Uterus (tissue), 4 donors: ENCODE measurements around the gene PNCK. TPM values are rescaled to one million over a fixed set of nuclear protein-coding genes. Genes with fewer than 3 reads are reported as not detected.

Experiments
- DNase-seq, 2 donors: peaks; one replicate each; pipeline ENCODE4 v3.0.0-alpha.2; 2019 to 2020
- H3K27ac ChIP-seq, 2 donors: fragments of 200-600 bp; sonication (generic); 1 replicate in 1 of 2; 2 replicates in 1 of 2; pipeline ENCODE4 v1.5.1; 2016 to 2018
- H3K27me3 ChIP-seq, 2 donors: fragments of 200-600 bp; sonication (generic); one replicate each; pipeline ENCODE4 v1.5.1; 2018 to 2019; ENCODE audit warnings: control low read depth in 1 of 2
- H3K36me3 ChIP-seq, 2 donors: fragments of 200-600 bp; sonication (generic); one replicate each; pipeline ENCODE4 v1.5.1; 2019; ENCODE audit warnings: control low read depth in 1 of 2
- H3K4me1 ChIP-seq, 2 donors: fragments of 200-600 bp; sonication (generic); one replicate each; pipeline ENCODE4 v1.5.1; 2018 to 2019; ENCODE audit warnings: control low read depth in 1 of 2
- H3K4me3 ChIP-seq, 2 donors: fragments of 200-600 bp; sonication (generic); 1 replicate in 1 of 2; 2 replicates in 1 of 2; pipeline ENCODE4 v1.5.1; 2018 to 2019; ENCODE audit warnings: mild to moderate bottlenecking in 1 of 2
- H3K9me3 ChIP-seq, 2 donors: fragments of 200-600 bp; sonication (generic); one replicate each; pipeline ENCODE4 v1.5.1; 2019; ENCODE audit warnings: control low read depth in 1 of 2
- POLR2A ChIP-seq, 2 donors: fragments of 450-650 bp; IDR thresholded peaks; one replicate each; pipeline ENCODE4 v1.6.1; 2016; ENCODE audit warnings: antibody characterized with exemption in 2 of 2, mild to moderate bottlenecking in 1 of 2, moderate library complexity in 1 of 2
- intact Hi-C: fragments of 100-400 bp; cut with DNase I; formaldehyde crosslinking; loops from one replicate; pipeline ENCODE4 v1.15.1; 2023; ENCODE audit warnings: low total_unique reads
- total RNA-seq, 4 donors: library from RNA; depleted of rRNA in 3 of 4; stranded (reverse); fragments of >200 nt in 3 of 4; gene quantifications; one replicate each; pipeline versions ENCODE4 v1.1.0 to v1.2.4, GENCODE V29; 2014 to 2023
- TF ChIP-seq, protein P1 (sequence below), 4 experiments: fragments of 200-600 bp in 2 of 4; fragments of 450-650 bp in 2 of 4; sonication (generic) in 2 of 4; IDR thresholded peaks; one replicate each; pipeline ENCODE4 v1.5.1; 2016 to 2019; ENCODE audit warnings: antibody characterized with exemption in 4 of 4, mild to moderate bottlenecking in 2 of 4, moderate library complexity in 1 of 4
- donor health status: DM: yes; HTN: yes; CAD: no.

Gene PNCK
- total RNA-seq, 4 donors from 2014 or later: 1.8 to 8.5 (median 5.9) TPM; not detected in 1

DNA sequence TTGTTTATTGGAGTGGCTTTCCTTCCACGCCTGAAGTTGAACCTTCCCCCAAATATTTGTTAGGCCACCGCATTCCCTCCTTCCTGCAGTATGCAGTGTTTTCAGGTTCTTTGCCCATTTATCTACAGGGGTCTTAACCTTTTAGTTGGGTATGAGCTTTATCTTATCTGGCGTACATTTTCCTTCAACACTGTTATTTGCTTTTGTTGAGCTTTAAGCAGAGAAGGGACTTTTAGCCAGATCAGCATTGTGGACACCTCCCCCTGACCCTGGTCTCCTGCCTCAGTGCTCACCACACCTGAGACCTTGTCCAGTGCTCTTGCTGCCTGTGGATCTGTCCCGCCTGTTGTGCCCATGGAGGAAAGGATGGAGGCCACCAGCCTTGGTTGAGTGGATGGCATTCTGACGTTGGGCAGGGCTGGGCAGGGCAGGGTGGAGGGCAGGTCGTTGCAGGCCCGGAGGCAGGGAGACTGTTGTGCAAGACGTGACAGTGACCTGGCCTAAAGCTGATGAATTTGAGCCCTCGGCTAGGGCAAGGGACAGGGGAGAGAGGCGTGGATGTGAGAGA lies 27.6 kb downstream of the PNCK start:
- Histone ChIP-seq H3K9me3 (no peaks in the 10 kb centered on the region), H3K27ac (no peak overlapping the region), H3K27me3 (peaks cover 0 to 20% of the 10 kb centered on the region in 2 donors), H3K36me3 (no peaks in the 10 kb centered on the region), H3K4me3 (no peak overlapping the region), H3K4me1 (peaks cover 0 to 4% of the 10 kb centered on the region in 2 donors)
- peak in 1 of 2 donors; percentile 2 for DNase-seq
- TF ChIP-seq POLR2A (IDR thresholded peaks at IDR 0.05): no peak
- TF ChIP-seq, protein P1, sequence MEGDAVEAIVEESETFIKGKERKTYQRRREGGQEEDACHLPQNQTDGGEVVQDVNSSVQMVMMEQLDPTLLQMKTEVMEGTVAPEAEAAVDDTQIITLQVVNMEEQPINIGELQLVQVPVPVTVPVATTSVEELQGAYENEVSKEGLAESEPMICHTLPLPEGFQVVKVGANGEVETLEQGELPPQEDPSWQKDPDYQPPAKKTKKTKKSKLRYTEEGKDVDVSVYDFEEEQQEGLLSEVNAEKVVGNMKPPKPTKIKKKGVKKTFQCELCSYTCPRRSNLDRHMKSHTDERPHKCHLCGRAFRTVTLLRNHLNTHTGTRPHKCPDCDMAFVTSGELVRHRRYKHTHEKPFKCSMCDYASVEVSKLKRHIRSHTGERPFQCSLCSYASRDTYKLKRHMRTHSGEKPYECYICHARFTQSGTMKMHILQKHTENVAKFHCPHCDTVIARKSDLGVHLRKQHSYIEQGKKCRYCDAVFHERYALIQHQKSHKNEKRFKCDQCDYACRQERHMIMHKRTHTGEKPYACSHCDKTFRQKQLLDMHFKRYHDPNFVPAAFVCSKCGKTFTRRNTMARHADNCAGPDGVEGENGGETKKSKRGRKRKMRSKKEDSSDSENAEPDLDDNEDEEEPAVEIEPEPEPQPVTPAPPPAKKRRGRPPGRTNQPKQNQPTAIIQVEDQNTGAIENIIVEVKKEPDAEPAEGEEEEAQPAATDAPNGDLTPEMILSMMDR (IDR thresholded peaks at IDR 0.05): no peak
- intact Hi-C loops: no loop called here

DNA sequence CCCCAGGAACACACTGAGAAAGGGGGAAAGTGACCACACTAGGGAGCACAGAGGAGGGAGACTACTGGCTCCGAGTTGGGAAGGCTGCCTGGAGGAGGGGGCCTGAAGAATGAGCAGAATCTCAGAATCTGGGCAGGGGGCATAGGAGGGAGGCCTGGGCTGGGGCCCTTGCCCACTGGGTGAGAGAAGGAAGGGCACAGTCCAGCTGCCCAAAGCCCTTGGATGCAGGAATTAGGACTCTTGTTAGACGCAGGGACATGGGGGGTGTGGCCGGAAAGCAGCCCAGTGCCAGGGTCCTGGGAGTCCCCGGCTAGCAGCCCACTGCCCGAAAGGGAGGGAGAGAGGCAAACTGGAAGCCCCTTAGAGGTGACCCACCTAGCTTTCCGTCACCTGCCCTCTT lies 28.5 kb downstream of the PNCK start:
- Histone ChIP-seq H3K36me3 (no peaks in the 10 kb centered on the region), H3K27me3 (peaks cover 0 to 20% of the 10 kb centered on the region in 2 donors), H3K27ac (no peak overlapping the region), H3K9me3 (no peaks in the 10 kb centered on the region), H3K4me3 (no peak overlapping the region), H3K4me1 (peaks cover 0 to 4% of the 10 kb centered on the region in 2 donors)
- intact Hi-C loops: no loop called here
- TF ChIP-seq POLR2A (IDR thresholded peaks at IDR 0.05): no peak
- TF ChIP-seq, protein P1 (IDR thresholded peaks at IDR 0.05): no peak
- DNase-seq: peak in 1 of 2 donors; percentile 4

DNA sequence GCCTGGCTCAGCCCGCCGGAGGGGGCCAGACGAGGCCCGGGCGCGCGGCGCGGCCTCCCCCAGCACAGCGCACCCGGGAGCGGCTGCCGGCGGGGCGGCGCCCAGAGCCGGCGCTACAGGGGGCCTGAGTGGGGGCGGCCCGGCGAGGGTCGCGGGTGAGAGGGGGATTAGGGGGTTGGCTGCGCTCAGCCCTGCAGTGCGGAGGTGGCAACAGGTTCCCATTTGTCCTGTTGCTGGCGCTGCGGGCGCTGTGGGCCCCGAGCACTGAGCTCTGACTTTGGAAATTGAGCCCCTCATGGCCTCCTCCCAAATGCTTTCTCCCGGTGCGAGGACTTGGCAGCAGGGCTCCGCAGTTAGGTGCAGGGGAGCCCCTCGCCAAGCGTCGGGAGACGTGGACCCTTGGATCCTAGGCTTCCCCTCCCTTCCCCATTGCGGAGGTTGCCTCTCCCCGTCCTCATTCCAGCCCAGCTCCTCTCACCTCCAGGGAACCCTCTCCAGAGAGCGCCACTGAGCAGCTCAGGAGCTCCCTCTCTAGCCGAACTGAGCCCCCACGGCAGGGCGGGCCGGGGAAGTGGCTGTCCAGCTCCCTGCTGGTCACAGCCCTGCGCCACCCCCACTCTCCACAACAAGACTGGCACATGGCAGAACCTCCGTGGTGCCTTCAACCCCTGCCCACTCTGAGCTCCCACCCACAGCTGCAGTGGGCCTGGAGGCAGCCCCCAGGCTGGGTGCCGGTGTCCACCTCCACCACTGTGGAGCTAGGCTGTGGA lies 29.1 kb downstream of the PNCK start:
- peaks cover 0 to 4% of the 10 kb centered on the region in 2 donors for H3K4me1 ChIP-seq
- intact Hi-C loops: no loop called here
- no peak overlapping the region for H3K27ac ChIP-seq
- no peaks in the 10 kb centered on the region for H3K36me3 ChIP-seq
- peak in 1 of 2 donors; percentile 3 for DNase-seq
- H3K4me3 ChIP-seq: no peak overlapping the region
- TF ChIP-seq, protein P1 (IDR thresholded peaks at IDR 0.05): no peak
- TF ChIP-seq POLR2A (IDR thresholded peaks at IDR 0.05): no peak
- peaks cover 0 to 20% of the 10 kb centered on the region in 2 donors for H3K27me3 ChIP-seq
- no peaks in the 10 kb centered on the region for H3K9me3 ChIP-seq

DNA sequence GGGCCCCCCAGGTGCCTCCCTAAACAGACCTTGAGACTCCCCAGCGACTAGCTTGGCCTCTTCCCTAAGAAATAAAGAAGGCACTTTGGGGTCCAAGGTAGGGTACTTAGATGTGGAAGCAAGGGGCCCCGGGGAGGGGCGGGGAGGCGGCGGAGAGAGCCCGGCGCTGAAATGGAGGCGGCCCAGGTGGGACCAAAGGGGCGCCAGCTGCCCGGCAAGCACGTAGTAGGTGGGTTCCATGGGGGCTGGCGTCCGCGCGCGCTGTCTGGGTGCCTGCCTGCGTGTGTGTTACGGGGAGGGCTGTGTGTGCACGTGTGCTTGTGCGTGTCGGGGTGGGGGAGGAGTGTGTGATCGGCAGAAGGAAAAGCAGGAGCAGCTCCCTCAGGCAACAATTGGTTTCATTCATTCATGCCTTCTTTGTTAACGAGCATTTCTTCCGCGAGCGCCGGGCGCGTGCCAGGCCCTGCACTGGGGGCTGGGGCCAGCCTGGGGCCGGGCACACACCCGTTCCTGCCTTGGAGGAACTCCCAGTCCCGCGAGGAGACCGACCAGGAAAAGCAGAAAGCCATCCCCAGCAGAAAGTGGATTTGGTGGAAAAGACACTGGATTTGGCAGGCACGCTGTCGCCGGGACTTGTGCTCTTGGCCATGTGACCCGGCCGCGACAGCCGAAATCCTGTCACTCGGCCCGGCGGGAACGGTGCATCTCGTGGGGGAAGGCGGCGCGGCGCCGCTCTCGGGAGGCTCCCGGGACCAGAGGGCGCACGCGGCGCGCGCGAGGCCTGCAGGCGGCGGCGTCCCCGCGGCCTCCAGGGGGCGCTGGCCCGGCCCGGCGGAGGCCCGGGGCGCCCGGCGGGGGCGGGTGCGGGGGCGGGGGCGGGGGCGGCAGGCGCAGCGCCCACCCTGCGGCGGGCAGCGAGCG lies 29.9 kb downstream of the PNCK start:
- Histone ChIP-seq H3K27me3 (peaks cover 0 to 20% of the 10 kb centered on the region in 2 donors), H3K9me3 (no peaks in the 10 kb centered on the region), H3K36me3 (no peaks in the 10 kb centered on the region), H3K4me1 (peaks cover 0 to 4% of the 10 kb centered on the region in 2 donors), H3K4me3 (no peak overlapping the region), H3K27ac (no peak overlapping the region)
- no peak for TF ChIP-seq POLR2A (IDR thresholded peaks at IDR 0.05)
- TF ChIP-seq, protein P1 (IDR thresholded peaks at IDR 0.05): peak in 1 of 4 experiments; percentile 17
- DNase-seq: peak in 1 of 2 donors; percentile 7
- intact Hi-C loops: no loop called here
